Measurements from ENCODE around the gene FBLN1.
"Not testable (repeated sequence)": the region's sequence is repeated elsewhere in the genome, so short reads cannot be mapped to it uniquely, and the experiment has no call there.

The FBLN1 gene

DNA sequence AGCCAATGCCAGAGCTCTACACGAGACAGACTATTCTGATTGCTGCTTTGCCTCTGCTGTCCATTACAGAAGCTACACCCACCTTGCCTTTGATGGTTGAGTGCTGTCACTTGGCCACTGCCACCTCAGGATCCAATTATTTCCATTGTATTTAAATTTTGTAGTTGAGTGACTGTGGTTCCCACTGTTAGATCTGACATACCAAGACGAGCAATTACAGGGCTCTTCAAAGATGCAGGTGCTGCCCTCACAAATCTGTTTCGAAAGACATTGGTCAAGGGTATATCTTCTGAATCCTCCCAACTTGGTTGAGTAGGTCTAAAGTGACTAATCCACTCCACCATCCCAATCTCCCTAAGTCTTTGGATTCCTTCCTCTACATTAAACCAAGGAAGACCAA lies 57.4 kb downstream of the FBLN1 start:
- not testable (repeated sequence) for H3K36me3 Mint-ChIP-seq; H3K4me3 Mint-ChIP-seq; DNase-seq (ENCODE audit: low spot score in 2 of 2); H3K4me1 Mint-ChIP-seq; H3K27ac Mint-ChIP-seq; H3K9me3 Mint-ChIP-seq; ATAC-seq (ENCODE audit: low read depth)
- peaks cover 18% of the 10 kb centered on the region for H3K27me3 Mint-ChIP-seq

GRCh38 chr22:45560761-45561160 lies 58.1 kb downstream of the FBLN1 start:
- not testable (repeated sequence) for DNase-seq (ENCODE audit: low spot score in 2 of 2); H3K4me1 Mint-ChIP-seq; H3K36me3 Mint-ChIP-seq; H3K9me3 Mint-ChIP-seq; H3K4me3 Mint-ChIP-seq; H3K27ac Mint-ChIP-seq; ATAC-seq (ENCODE audit: low read depth)
- H3K27me3 Mint-ChIP-seq = peaks cover 23% of the 10 kb centered on the region

DNA sequence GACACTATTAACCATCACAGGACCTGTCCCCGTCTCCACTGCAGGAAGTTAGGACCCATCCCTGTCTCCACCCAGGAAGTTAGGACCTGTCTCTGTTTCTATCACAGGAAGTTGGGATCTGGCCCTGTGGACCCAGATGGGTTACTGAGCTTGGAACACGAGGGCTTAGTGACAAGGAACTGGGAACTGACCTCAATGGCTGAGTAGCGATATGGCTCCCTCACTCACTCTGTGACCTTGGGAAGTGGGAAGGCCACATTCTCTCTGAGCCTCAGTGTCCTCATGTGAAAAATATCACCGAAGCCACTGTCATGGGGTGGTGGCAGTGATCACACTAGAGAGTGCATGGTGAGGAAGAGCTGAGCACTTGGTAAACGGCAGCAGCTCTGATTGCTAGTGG lies 59.4 kb downstream of the FBLN1 start:
- peaks cover 3% of the 10 kb centered on the region for H3K36me3 Mint-ChIP-seq
- peaks cover 24% of the 10 kb centered on the region for H3K27me3 Mint-ChIP-seq
- peaks cover 3% of the 10 kb centered on the region for H3K9me3 Mint-ChIP-seq
- H3K4me1 Mint-ChIP-seq = no peaks in the 10 kb centered on the region
- no peak for DNase-seq (ENCODE audit: low spot score in 2 of 2)
- no peak overlapping the region for H3K27ac Mint-ChIP-seq
- ATAC-seq (ENCODE audit: low read depth) = no peak
- no peak overlapping the region for H3K4me3 Mint-ChIP-seq

GRCh38 chr22:45562537-45563361 lies 60.1 kb downstream of the FBLN1 start:
- Mint-ChIP-seq H3K9me3 (peaks cover 3% of the 10 kb centered on the region), H3K36me3 (peaks cover 3% of the 10 kb centered on the region), H3K4me3 (no peak overlapping the region), H3K27me3 (peaks cover 24% of the 10 kb centered on the region), H3K27ac (no peak overlapping the region), H3K4me1 (no peaks in the 10 kb centered on the region)
- ATAC-seq (ENCODE audit: low read depth) = no peak
- DNase-seq (ENCODE audit: low spot score in 2 of 2) = no peak

GRCh38 chr22:45563362-45564040 lies 60.8 kb downstream of the FBLN1 start:
- Mint-ChIP-seq H3K4me1 (no peaks in the 10 kb centered on the region), H3K27ac (no peak overlapping the region), H3K9me3 (peaks cover 3% of the 10 kb centered on the region), H3K4me3 (no peak overlapping the region), H3K36me3 (peaks cover 3% of the 10 kb centered on the region), H3K27me3 (peaks cover 24% of the 10 kb centered on the region)
- no peak for DNase-seq (ENCODE audit: low spot score in 2 of 2)
- ATAC-seq (ENCODE audit: low read depth) = no peak

DNA sequence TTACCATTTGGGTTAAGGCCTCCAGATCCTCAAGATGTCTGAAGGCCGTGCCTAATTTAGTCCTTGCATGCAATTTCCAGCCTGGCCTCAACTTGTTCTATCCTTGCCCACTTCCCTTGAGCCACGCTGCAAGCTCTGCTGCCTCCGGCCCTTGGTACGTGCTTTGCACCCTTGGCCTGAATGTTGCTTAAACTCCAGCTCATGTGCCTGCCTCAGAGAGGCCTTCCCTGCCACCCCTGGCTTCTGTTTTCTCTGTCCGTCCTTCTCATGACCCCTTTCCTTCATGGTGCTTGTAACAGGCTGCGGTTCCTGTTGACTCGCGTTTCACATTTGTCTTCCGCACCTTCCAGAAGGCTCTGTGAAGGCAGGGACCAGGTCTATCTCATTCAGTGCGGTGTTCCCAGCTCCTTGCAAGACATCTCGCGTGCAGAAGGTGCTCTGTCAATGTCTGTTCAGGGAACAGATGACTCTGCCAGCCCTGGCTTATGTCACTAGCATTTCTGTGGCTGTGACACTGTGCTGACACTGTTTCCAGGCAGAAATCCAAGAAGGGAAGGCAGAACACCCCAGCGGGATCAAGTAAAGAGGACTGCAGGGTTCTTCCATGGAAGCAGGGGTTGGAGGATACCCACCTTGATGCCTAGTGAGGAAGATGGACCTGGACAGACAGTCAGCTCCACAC lies 61.8 kb downstream of the FBLN1 start:
- Mint-ChIP-seq H3K27me3 (peaks cover 27% of the 10 kb centered on the region), H3K27ac (no peak overlapping the region), H3K4me1 (no peaks in the 10 kb centered on the region), H3K4me3 (no peak overlapping the region), H3K36me3 (peaks cover 4% of the 10 kb centered on the region), H3K9me3 (peaks cover 4% of the 10 kb centered on the region)
- no peak for ATAC-seq (ENCODE audit: low read depth)
- DNase-seq (ENCODE audit: low spot score in 2 of 2) = no peak

- ATAC-seq (ENCODE audit: low read depth) (no peak), DNase-seq (ENCODE audit: low spot score in 2 of 2) (no peak)
- H3K36me3 Mint-ChIP-seq = peaks cover 4% of the 10 kb centered on the region
- H3K4me3 Mint-ChIP-seq = no peak overlapping the region
- H3K27ac Mint-ChIP-seq = no peak overlapping the region
- no peaks in the 10 kb centered on the region for H3K4me1 Mint-ChIP-seq
- H3K9me3 Mint-ChIP-seq = peaks cover 8% of the 10 kb centered on the region
- peaks cover 29% of the 10 kb centered on the region for H3K27me3 Mint-ChIP-seq
Observed at GRCh38 chr22:45565171-45565570, 62.5 kb downstream of the FBLN1 start.

GRCh38 chr22:45565973-45566372 lies 63.3 kb downstream of the FBLN1 start:
- Mint-ChIP-seq H3K9me3 (peaks cover 10% of the 10 kb centered on the region), H3K4me1 (no peaks in the 10 kb centered on the region), H3K27ac (no peak overlapping the region), H3K27me3 (peaks cover 27% of the 10 kb centered on the region), H3K4me3 (no peak overlapping the region), H3K36me3 (peaks cover 7% of the 10 kb centered on the region)
- ATAC-seq (ENCODE audit: low read depth) = no peak
- DNase-seq (ENCODE audit: low spot score in 2 of 2) = no peak

DNA sequence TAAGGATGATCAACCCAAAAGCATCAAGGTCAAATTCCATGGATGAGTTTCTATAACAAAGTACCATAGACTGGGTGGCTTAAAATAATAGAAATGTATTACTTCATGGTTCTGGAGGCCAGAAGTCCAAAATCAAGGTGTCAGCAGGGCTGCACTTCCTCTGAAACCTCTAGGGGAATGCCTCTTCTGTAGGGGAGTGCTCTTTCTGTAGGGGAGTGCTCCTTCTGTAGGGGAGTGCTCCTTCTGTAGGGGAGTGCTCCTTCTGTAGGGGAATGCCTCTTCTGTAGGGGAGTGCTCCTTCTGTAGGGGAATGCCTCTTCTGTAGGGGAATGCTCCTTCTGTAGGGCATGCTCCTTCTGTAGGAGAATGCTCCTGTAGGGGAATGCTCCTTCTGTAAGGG lies 65.5 kb downstream of the FBLN1 start:
- peaks cover 26% of the 10 kb centered on the region for H3K27me3 Mint-ChIP-seq
- no peak overlapping the region for H3K4me3 Mint-ChIP-seq
- peaks cover 10% of the 10 kb centered on the region for H3K9me3 Mint-ChIP-seq
- no peak overlapping the region for H3K27ac Mint-ChIP-seq
- peaks cover 7% of the 10 kb centered on the region for H3K36me3 Mint-ChIP-seq
- ATAC-seq (ENCODE audit: low read depth) (no peak), DNase-seq (ENCODE audit: low spot score in 2 of 2) (no peak)
- H3K4me1 Mint-ChIP-seq = no peaks in the 10 kb centered on the region

- no peak overlapping the region for H3K27ac Mint-ChIP-seq
- H3K36me3 Mint-ChIP-seq = peaks cover 7% of the 10 kb centered on the region
- peaks cover 10% of the 10 kb centered on the region for H3K9me3 Mint-ChIP-seq
- no peak for ATAC-seq (ENCODE audit: low read depth)
- no peak overlapping the region for H3K4me3 Mint-ChIP-seq
- no peak for DNase-seq (ENCODE audit: low spot score in 2 of 2)
- peaks cover 14% of the 10 kb centered on the region for H3K27me3 Mint-ChIP-seq
- no peaks in the 10 kb centered on the region for H3K4me1 Mint-ChIP-seq
Observed at GRCh38 chr22:45571089-45571488, 68.4 kb downstream of the FBLN1 start.

- Mint-ChIP-seq H3K9me3 (peaks cover 10% of the 10 kb centered on the region), H3K27me3 (peaks cover 16% of the 10 kb centered on the region), H3K36me3 (peaks cover 7% of the 10 kb centered on the region), H3K4me3 (no peak overlapping the region), H3K4me1 (no peaks in the 10 kb centered on the region), H3K27ac (no peak overlapping the region)
- ATAC-seq (ENCODE audit: low read depth) = no peak
- DNase-seq (ENCODE audit: low spot score in 2 of 2) = no peak
Observed at GRCh38 chr22:45572444-45572843, 69.8 kb downstream of the FBLN1 start.

DNA sequence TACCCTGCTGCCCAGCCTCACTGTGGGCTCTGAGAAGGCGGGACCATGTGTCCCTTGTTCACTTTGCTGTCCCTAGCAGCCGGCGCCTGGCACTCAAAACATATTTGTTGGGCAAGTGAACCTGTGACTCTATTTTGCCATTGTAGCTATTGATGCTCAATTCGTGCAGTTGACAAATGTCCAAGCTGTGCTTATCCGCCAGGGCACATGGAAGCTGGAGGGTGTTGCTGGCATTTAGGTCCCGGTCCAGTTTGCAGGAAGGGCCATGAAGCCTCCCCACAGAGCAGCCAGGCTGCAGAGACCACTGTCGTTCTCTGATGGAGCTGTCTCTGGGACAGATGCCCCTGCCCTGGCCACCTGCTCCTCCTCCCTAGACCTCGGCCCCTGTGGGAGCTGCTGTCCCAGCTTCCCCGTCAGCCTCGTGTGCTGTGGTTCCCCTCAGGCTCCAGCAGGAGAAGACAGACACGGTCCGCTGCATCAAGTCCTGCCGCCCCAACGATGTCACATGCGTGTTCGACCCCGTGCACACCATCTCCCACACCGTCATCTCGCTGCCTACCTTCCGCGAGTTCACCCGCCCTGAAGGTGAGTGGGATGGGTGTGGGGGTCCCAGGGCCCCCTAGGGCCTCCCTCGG lies 71.5 kb downstream of the FBLN1 start:
- H3K4me3 Mint-ChIP-seq = no peak overlapping the region
- peaks cover 10% of the 10 kb centered on the region for H3K9me3 Mint-ChIP-seq
- ATAC-seq (ENCODE audit: low read depth) (no peak), DNase-seq (ENCODE audit: low spot score in 2 of 2) (no peak)
- peaks cover 15% of the 10 kb centered on the region for H3K27me3 Mint-ChIP-seq
- H3K27ac Mint-ChIP-seq = no peak overlapping the region
- no peaks in the 10 kb centered on the region for H3K4me1 Mint-ChIP-seq
- peaks cover 5% of the 10 kb centered on the region for H3K36me3 Mint-ChIP-seq

DNA sequence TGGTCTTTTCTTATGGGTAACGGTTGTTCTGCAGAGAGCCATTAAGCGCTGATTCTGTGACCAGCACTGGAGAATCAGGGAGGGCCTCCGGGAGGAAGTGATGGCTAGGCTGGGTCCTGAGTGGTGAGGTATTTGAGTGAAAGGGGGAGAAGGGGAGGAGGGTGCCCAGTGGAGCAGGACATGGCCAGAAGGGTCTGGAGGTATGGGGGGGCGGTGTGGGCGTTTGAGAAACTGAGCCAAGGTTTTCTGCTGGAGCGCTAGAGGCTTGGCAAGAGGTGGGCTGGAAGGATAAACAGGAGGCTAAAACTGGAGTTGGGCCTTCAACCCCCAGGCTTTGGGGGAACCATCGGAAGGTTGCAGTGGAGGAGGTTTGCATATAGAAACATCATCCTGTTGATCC lies 72.5 kb downstream of the FBLN1 start:
- peaks cover 12% of the 10 kb centered on the region for H3K27me3 Mint-ChIP-seq
- DNase-seq (ENCODE audit: low spot score in 2 of 2) = no peak
- H3K4me1 Mint-ChIP-seq = no peaks in the 10 kb centered on the region
- H3K27ac Mint-ChIP-seq = no peak overlapping the region
- H3K9me3 Mint-ChIP-seq = peaks cover 5% of the 10 kb centered on the region
- no peak overlapping the region for H3K4me3 Mint-ChIP-seq
- no peak for ATAC-seq (ENCODE audit: low read depth)
- peaks cover 5% of the 10 kb centered on the region for H3K36me3 Mint-ChIP-seq

Measured in memory B cell (primary cell).